OCI-LY3 (cell line): ENCODE measurements around the gene KDM4C.
A peak's percentile ranks its signal among the peaks of the same experiment; 100 is the strongest.

ENCODE experiments used
- H2AFZ ChIP-seq: fragments of 200-600, 300-600 bp; shearing (Covaris generic); 2 replicates; pipeline ENCODE4 v1.6.0; 2014; ENCODE audit warnings: antibody characterized with exemption, low read depth, low read length
- H3K27ac ChIP-seq: fragments of 200-600, 300-600 bp; sonication (generic); 2 replicates; pipeline ENCODE4 v1.5.1; 2014; ENCODE audit warnings: mild to moderate bottlenecking, low read length, moderate library complexity, mixed read lengths
- H3K27me3 ChIP-seq: fragments of 200-600, 300-600 bp; sonication (generic); 2 replicates; pipeline ENCODE4 v1.6.1; 2014; ENCODE audit warnings: low read depth, low read length, mixed read lengths
- H3K36me3 ChIP-seq: fragments of 200-600, 300-600 bp; sonication (generic); replicated peaks from 2 replicates; pipeline ENCODE3; 2014; ENCODE audit warnings: low read depth, low read length, mixed read lengths
- H3K4me1 ChIP-seq: fragments of 300-600, 200-600 bp; sonication (generic); 2 replicates; pipeline ENCODE4 v1.6.1; 2014; ENCODE audit warnings: low read length, mixed read lengths
- H3K4me2 ChIP-seq: fragments of 200-600, 300-600 bp; sonication (generic); 2 replicates; pipeline ENCODE4 v1.6.1; 2014; ENCODE audit warnings: low read length, mixed read lengths
- H3K4me3 ChIP-seq: fragments of 300-600, 200-600 bp; sonication (generic); 2 replicates; pipeline ENCODE4 v1.5.1; 2014; ENCODE audit warnings: antibody characterized with exemption, mild to moderate bottlenecking, low read length, moderate library complexity
- H3K79me2 ChIP-seq: fragments of 300-600, 200-600 bp; shearing (Covaris generic); 2 replicates; pipeline ENCODE4 v1.6.1; 2014; ENCODE audit warnings: mild to moderate bottlenecking, low read length, mixed read lengths
- H3K9ac ChIP-seq: fragments of 300-600, 200-600 bp; shearing (Covaris generic); 2 replicates; pipeline ENCODE4 v1.6.0; 2014; ENCODE audit warnings: mild to moderate bottlenecking, low read length, moderate library complexity
- H3K9me3 ChIP-seq: fragments of 200-600, 300-600 bp; shearing (Covaris generic); 2 replicates; pipeline ENCODE4 v1.6.1; 2014; ENCODE audit warnings: low read length, mixed read lengths; ENCODE audit not compliant: insufficient read depth
- H4K20me1 ChIP-seq: fragments of 200-600, 300-600 bp; sonication (generic); 2 replicates; pipeline ENCODE4 v1.6.1; 2016; ENCODE audit warnings: low read length, mixed read lengths; ENCODE audit not compliant: insufficient read depth
- CTCF ChIP-seq: fragments of 200-600, 300-600 bp; sonication (generic); IDR thresholded peaks from 2 replicates; pipeline ENCODE4 v1.5.1; 2014; ENCODE audit warnings: antibody characterized with exemption, low read length, low read depth
- EZH2phosphoT487 ChIP-seq: fragments of 200-600 bp; shearing (Covaris generic); IDR thresholded peaks from 2 replicates; pipeline ENCODE4 v1.6.1; 2018; ENCODE audit warnings: antibody characterized with exemption, mixed run types, low read depth

KDM4C gene

GRCh38 chr9:6819529-6819928 is 61.8 kb downstream of the KDM4C start:
- H3K79me2 ChIP-seq: no peaks in the 10 kb centered on the region
- H2AFZ ChIP-seq: no peak overlapping the region
- H3K4me2 ChIP-seq: no peak overlapping the region
- H3K9ac ChIP-seq: no peak overlapping the region
- H3K9me3 ChIP-seq: no peaks in the 10 kb centered on the region
- no peak for TF ChIP-seq CTCF
- TF ChIP-seq EZH2phosphoT487: no peak
- H3K27ac ChIP-seq: no peak overlapping the region
- no peak overlapping the region for H3K4me3 ChIP-seq
- 0 out of 2 replicates have a peak, but pooled peaks cover 7% of the 10 kb centered on the region for H3K4me1 ChIP-seq
- H3K36me3 ChIP-seq: peaks cover 3% of the 10 kb centered on the region
- H4K20me1 ChIP-seq: peaks cover 5% of the 10 kb centered on the region; the same call in 1 of the 2 replicates
- no peaks in the 10 kb centered on the region for H3K27me3 ChIP-seq

GRCh38 chr9:6822696-6823095 is 64.9 kb downstream of the KDM4C start:
- peaks cover 7% of the 10 kb centered on the region; the same call in 1 of the 2 replicates for H4K20me1 ChIP-seq
- H2AFZ ChIP-seq: no peak overlapping the region
- no peak overlapping the region for H3K27ac ChIP-seq
- H3K79me2 ChIP-seq: no peaks in the 10 kb centered on the region
- H3K4me1 ChIP-seq: no peaks in the 10 kb centered on the region
- no peak for TF ChIP-seq EZH2phosphoT487
- TF ChIP-seq CTCF: no peak
- H3K9me3 ChIP-seq: no peaks in the 10 kb centered on the region
- no peak overlapping the region for H3K4me3 ChIP-seq
- no peak overlapping the region for H3K9ac ChIP-seq
- H3K27me3 ChIP-seq: no peaks in the 10 kb centered on the region
- no peaks in the 10 kb centered on the region for H3K36me3 ChIP-seq
- H3K4me2 ChIP-seq: no peak overlapping the region

- no peak overlapping the region for H2AFZ ChIP-seq
- no peaks in the 10 kb centered on the region for H3K79me2 ChIP-seq
- H3K27me3 ChIP-seq: no peaks in the 10 kb centered on the region
- H3K4me2 ChIP-seq: no peak overlapping the region
- TF ChIP-seq EZH2phosphoT487 (no peak), CTCF (peak; percentile 70)
- H3K4me3 ChIP-seq: no peak overlapping the region
- H3K9me3 ChIP-seq: no peaks in the 10 kb centered on the region
- no peaks in the 10 kb centered on the region for H3K4me1 ChIP-seq
- no peak overlapping the region for H3K27ac ChIP-seq
- H3K36me3 ChIP-seq: no peaks in the 10 kb centered on the region
- H4K20me1 ChIP-seq: peaks cover 4% of the 10 kb centered on the region; the same call in 1 of the 2 replicates
- H3K9ac ChIP-seq: no peak overlapping the region
These were observed 69.8 kb downstream of the KDM4C start for GRCh38 chr9:6827439-6828145.

GRCh38 chr9:6829027-6829426 is 71.3 kb downstream of the KDM4C start:
- TF ChIP-seq CTCF (no peak), EZH2phosphoT487 (no peak)
- no peak overlapping the region for H2AFZ ChIP-seq
- no peak overlapping the region for H3K4me3 ChIP-seq
- H3K4me2 ChIP-seq: no peak overlapping the region
- no peaks in the 10 kb centered on the region for H3K79me2 ChIP-seq
- no peak overlapping the region for H3K27ac ChIP-seq
- no peak overlapping the region for H3K9ac ChIP-seq
- H3K9me3 ChIP-seq: no peaks in the 10 kb centered on the region
- no peaks in the 10 kb centered on the region for H3K27me3 ChIP-seq
- peaks cover 4% of the 10 kb centered on the region; the same call in 1 of the 2 replicates for H4K20me1 ChIP-seq
- no peaks in the 10 kb centered on the region for H3K4me1 ChIP-seq
- no peaks in the 10 kb centered on the region for H3K36me3 ChIP-seq
